Erythroblast (primary cell): Measurements from ENCODE around the gene NOX4.
"Not testable (repeated sequence)": the region's sequence is repeated elsewhere in the genome, so short reads cannot be mapped to it uniquely, and the experiment has no call there.

Source experiments
- DNase-seq, 2 experiments: peaks; one replicate each; lab custom pipeline; 2025; lab: John Stamatoyannopoulos, UW
- GATA1 ChIP-seq: IDR thresholded peaks from 2 replicates; pipeline ENCODE4 v1.6.1; 2011; ENCODE audit warnings: low read depth, mild to moderate bottlenecking, control low read depth, low read length, moderate library complexity
- POLR2A ChIP-seq: IDR thresholded peaks from 2 replicates; pipeline ENCODE4 v1.6.1; 2011; ENCODE audit warnings: mild to moderate bottlenecking, low read length

Gene NOX4

GRCh38 chr11:89381094-89381493 is 110.1 kb downstream of the NOX4 start:
- TF ChIP-seq POLR2A = no peak
- no peak for TF ChIP-seq GATA1
- DNase-seq = no peak

DNA sequence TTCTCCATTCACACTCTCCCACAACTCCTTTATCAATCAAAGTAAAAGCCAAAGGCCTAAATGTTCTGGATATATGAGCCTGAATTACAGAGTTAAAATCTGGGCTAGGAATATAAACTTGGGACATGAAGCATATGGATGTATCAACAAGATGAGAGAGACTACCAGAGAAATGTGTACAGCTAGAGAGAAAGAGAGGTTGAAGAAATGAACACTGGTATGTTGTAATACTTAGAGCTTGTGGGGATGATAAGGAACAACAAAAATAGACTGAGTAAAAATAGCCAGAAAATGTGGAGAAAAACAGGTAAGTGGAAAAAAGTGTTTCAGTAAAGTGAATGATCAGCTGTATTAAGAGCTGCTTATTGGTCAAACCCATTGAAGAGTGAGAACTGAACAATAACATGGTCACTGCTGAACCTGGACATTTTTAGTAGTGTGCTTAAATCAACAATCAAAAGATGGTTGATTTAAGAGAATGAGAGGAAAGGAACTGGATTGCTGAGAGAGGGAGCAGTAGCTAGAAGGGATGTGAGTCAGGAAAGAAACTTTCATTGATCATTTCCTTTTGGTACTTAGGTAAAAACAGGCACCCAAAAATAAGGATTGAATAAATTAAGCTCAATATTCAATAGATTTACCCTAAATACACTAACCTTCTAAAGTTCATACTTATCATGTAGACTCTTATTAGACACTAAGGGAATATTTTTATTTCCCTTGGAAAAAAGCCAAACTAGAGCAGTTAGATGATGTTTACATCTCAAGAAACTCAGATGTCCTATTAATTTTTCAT is 111.0 kb downstream of the NOX4 start:
- not testable (repeated sequence) for DNase-seq

GRCh38 chr11:89378986-89379385 is 112.2 kb downstream of the NOX4 start:
- DNase-seq = not testable (repeated sequence)

DNA sequence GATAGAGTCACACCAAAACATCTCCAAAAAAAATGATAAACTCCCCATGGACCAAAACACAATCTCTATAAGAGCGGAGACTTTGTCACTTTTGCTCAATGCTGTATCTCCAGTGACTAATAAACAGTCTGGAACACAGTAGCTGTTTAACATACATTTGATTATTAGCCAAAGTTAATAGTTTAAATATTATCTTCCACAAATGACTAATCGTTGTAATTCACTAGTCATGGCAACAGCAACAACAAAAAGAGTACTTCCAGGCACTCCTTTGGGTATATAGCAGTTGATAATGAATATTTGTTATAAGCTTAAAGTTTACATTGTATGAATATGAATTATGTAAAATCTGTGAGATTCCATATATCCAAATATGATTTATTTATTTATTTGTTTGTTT is 121.8 kb downstream of the NOX4 start:
- DNase-seq = not testable (repeated sequence)

DNA sequence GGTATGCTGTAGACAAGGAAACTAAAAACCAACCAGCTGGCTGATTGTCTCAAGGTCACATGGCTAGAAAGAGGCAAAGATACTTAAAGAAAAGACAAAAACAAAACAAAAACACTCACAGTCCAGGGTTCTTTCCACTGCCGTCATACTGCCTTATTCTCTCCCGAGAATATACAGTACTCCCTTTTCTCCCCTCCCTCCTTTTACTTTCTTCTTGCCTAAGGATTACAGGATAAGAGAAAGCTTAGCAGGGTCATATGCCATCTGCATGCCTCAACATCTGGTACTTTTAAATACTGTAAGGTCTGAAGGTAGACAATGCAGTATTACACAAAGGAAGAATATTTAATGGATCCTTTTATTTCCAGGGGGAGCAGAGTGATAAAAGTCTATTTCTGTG is 126.3 kb downstream of the NOX4 start:
- DNase-seq = not testable (repeated sequence)

GRCh38 chr11:89361734-89362133 is 129.4 kb downstream of the NOX4 start:
- TF ChIP-seq GATA1 = no peak
- TF ChIP-seq POLR2A = no peak
- no peak for DNase-seq

GRCh38 chr11:89359208-89359607 is 132.0 kb downstream of the NOX4 start:
- DNase-seq = not testable (repeated sequence)

DNA sequence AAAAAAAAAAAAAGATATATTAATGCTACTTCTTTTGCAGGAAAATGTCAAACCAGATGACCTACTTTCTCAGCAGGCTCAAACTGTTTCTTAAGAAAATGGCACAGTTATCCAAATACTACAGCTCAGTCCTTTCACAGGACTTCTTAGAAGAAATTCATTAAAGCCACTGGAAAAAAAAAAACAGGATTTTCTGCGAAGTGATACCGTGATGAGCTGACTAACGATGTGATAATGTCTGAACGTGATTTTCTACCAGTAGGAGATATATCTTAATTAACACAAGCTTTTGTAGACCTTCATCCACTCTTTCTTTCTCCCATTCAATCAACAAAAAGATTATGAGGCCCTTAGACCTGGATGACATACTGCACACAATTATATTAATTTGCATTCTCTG is 132.4 kb downstream of the NOX4 start:
- TF ChIP-seq GATA1 (no peak), POLR2A (no peak)
- no peak for DNase-seq

GRCh38 chr11:89355646-89356045 is 135.5 kb downstream of the NOX4 start:
- no peak for DNase-seq
- TF ChIP-seq GATA1 (no peak), POLR2A (no peak)

DNA sequence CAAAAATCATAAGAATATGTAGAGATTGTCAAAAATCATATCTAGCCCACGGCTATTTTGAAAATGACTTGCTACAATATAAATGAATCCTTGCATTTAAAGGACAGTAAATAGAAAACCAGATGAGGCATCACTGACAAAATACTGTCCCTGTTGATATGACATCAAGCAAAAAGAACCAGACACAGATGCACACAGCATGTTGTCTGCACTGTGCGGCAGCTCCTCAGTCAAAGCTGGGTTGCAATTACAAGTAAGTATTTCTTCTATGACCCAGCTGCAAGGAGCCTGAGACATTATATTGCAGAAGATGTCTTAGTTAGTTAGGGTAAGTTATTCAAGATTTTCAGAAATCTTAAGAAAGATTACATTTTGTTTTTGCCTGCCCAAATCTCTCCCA is 136.7 kb downstream of the NOX4 start:
- DNase-seq = not testable (repeated sequence)

- TF ChIP-seq GATA1 (no peak), POLR2A (no peak)
- DNase-seq = no peak
Measured at GRCh38 chr11:89347071-89347470, 144.1 kb downstream of the NOX4 start.

GRCh38 chr11:89346601-89347000 is 144.6 kb downstream of the NOX4 start:
- TF ChIP-seq POLR2A = no peak
- no peak for TF ChIP-seq GATA1
- DNase-seq = no peak

DNA sequence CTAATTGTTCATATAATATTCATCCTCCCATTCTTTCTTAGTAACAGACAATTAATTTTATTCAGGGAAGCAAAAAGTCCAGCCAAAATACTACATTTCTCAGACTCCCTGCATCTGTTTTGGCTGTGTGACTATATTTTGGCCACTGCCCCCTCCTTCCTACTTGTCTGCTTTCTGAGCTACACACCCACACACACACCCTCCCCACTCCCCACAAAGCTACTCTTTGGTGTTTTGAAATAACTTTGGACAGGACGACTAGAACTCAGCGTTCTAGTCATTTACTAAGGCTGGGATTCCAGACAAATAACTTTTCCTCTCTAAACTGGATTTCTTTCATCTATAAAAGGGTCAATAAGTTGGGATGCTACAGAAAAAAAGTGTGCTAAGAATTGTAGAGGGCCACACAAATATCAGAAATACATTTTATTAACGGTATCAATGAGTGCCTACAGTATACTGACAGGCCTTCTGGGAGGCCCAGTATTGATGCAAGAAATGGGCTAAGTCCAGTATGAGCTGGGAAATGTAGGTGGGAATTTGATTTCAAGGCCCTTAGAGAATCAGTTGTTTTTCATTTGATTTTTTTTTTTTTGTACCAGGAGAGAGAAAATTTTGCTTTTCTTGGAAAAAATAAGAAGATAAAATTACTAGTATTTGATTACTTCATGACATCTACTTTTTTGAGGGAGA is 148.1 kb downstream of the NOX4 start:
- not testable (repeated sequence) for DNase-seq

DNA sequence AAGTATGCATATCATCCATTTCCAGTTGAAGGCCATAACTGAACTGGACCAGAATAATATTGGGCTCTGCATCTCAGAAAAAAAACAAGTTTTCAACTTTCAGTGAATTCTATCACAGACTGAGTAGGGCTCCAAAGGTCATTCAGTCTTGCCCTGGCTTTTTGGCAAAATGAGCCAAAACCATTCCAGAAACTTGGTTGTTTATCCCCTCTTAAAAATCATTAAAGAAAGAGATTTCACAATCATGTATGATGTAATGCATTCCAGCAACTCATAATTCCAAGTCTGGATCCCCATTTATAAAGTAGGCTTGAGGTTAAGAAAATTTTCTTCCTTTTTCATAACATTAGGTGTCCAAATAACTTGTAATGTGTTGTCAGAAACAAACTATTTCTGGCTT is 150.7 kb downstream of the NOX4 start:
- not testable (repeated sequence) for DNase-seq

GRCh38 chr11:89338073-89338472 is 153.1 kb downstream of the NOX4 start:
- not testable (repeated sequence) for DNase-seq

- DNase-seq = not testable (repeated sequence)
Measured at GRCh38 chr11:89337100-89337650, 154.0 kb downstream of the NOX4 start.

GRCh38 chr11:89333704-89334103 is 157.5 kb downstream of the NOX4 start:
- not testable (repeated sequence) for DNase-seq

GRCh38 chr11:89331940-89332339 is 159.2 kb downstream of the NOX4 start:
- DNase-seq = not testable (repeated sequence)
